Measurements from ENCODE around the gene FOXRED2.
A peak's percentile ranks its signal among the peaks of the same experiment; 100 is the strongest.

The FOXRED2 gene

DNA sequence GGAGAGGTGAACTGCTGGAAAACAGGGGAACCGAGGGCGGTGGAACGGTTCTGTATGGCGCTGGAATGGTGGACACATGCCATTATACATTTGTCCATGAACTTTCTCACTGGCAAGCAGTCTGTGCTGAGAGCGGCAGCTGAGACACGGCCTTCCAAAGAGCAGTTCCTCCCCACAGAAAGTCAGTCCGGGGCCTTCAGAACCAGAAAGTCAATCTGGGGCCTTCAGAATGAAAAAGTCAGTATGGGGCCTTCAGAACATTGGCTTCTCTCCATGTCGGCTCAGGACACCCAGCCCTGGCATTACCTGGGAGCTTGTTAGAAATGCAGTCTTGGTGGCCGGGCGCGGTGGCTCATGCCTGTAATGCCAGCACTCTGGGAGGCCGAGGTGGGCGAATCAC is 34.2 kb downstream of the FOXRED2 start:
- H3K27ac ChIP-seq = peak overlapping the region; percentile 69
- no peak overlapping the region for H3K4me3 ChIP-seq (ENCODE audit: low read depth in 1 of 2, low read length in 1 of 2)
- H3K36me3 ChIP-seq = peaks cover 17% of the 10 kb centered on the region
- H3K9me3 ChIP-seq = no peaks in the 10 kb centered on the region
- peaks cover 32 to 37% of the 10 kb centered on the region in 2 experiments for H3K4me1 ChIP-seq (ENCODE audit: control insufficient read depth in 1 of 2, insufficient read depth in 1 of 2, low read depth in 1 of 2, low read length in 1 of 2)
- TF ChIP-seq CTCF (IDR thresholded peaks at IDR 0.05) = no peak
- H3K27me3 ChIP-seq = no peaks in the 10 kb centered on the region

DNA sequence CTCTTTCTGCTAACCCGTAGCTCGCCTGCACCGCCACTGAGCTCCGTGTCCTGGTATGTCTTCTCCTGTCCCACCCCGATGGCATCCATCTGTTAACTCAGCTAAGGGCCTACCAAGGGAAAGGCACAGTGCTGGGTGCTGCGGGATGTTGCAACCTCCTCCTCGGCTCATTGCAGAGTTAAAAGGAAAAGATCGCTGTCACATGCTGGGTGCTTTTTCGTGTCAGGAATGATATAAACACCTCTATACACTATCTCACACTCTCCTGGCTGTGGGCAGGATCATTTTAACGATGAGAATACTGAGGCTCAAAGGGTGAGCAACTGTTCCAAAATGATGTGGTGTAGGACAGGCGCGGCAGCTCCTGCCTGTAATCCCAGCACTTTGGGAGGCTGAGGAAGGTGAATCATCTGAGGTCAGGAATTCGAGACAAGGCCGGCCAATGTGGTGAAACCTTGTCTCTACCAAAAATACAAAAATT is 35.5 kb downstream of the FOXRED2 start:
- Histone ChIP-seq H3K36me3 (peaks cover 13% of the 10 kb centered on the region), H3K4me1 (ENCODE audit: control insufficient read depth in 1 of 2, insufficient read depth in 1 of 2, low read depth in 1 of 2, low read length in 1 of 2) (peaks cover 37 to 41% of the 10 kb centered on the region in 2 experiments), H3K27ac (no peak overlapping the region), H3K4me3 (ENCODE audit: low read depth in 1 of 2, low read length in 1 of 2) (no peak overlapping the region), H3K9me3 (no peaks in the 10 kb centered on the region), H3K27me3 (no peaks in the 10 kb centered on the region)
- TF ChIP-seq CTCF (IDR thresholded peaks at IDR 0.05) = no peak

GRCh38 chr22:36470994-36471331 is 35.9 kb downstream of the FOXRED2 start:
- Histone ChIP-seq H3K27me3 (no peaks in the 10 kb centered on the region), H3K9me3 (no peaks in the 10 kb centered on the region), H3K36me3 (peaks cover 9% of the 10 kb centered on the region), H3K4me3 (ENCODE audit: low read depth in 1 of 2, low read length in 1 of 2) (no peak overlapping the region), H3K27ac (peak overlapping the region; percentile 25), H3K4me1 (ENCODE audit: control insufficient read depth in 1 of 2, insufficient read depth in 1 of 2, low read depth in 1 of 2, low read length in 1 of 2) (peaks cover 40 to 45% of the 10 kb centered on the region in 2 experiments)
- no peak for TF ChIP-seq CTCF (IDR thresholded peaks at IDR 0.05)

DNA sequence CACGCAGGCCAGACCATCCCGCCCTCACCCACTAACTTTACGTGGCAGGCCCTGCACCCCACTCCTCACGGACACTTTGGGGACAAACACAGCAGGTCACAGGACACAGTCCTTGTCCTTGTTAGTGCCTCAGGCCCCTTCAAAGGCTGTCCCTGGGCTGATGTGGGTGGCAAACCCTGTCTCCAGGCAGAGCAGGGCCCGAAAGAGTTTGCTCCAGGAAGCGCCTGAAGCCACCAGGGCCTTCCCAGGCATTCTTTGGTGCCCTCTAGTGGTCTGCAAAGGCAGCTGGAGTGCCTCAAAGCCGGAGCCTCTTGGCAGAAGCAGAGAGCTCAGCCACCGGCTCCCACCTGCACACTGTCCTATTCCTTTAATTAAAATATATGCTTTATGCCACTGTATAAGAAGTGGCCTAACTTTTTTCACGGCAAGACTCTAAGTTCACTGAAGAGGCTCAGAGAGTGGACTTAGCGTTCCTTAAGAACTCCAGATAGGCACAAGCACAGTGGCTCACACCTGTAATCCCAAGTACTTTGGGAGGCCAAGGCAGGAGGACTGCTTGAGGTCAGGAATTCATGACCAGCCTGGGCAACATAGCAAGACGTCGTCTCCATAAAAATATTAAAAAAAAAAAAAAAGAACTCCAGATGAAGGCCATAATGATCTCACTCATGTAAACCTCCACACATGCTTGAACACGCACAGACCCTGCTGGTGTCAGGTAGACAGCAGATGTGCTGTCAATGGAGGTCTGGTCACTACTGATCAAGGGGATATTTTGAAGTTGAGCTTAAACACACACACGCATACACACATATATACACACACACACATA is 36.5 kb downstream of the FOXRED2 start:
- Histone ChIP-seq H3K27me3 (no peaks in the 10 kb centered on the region), H3K9me3 (no peaks in the 10 kb centered on the region), H3K27ac (peak overlapping the region; percentile 57), H3K36me3 (peaks cover 3% of the 10 kb centered on the region), H3K4me3 (ENCODE audit: low read depth in 1 of 2, low read length in 1 of 2) (no peak overlapping the region), H3K4me1 (ENCODE audit: control insufficient read depth in 1 of 2, insufficient read depth in 1 of 2, low read depth in 1 of 2, low read length in 1 of 2) (peaks cover 46 to 51% of the 10 kb centered on the region in 2 experiments)
- peak; percentile 91 for TF ChIP-seq CTCF (IDR thresholded peaks at IDR 0.05)

DNA sequence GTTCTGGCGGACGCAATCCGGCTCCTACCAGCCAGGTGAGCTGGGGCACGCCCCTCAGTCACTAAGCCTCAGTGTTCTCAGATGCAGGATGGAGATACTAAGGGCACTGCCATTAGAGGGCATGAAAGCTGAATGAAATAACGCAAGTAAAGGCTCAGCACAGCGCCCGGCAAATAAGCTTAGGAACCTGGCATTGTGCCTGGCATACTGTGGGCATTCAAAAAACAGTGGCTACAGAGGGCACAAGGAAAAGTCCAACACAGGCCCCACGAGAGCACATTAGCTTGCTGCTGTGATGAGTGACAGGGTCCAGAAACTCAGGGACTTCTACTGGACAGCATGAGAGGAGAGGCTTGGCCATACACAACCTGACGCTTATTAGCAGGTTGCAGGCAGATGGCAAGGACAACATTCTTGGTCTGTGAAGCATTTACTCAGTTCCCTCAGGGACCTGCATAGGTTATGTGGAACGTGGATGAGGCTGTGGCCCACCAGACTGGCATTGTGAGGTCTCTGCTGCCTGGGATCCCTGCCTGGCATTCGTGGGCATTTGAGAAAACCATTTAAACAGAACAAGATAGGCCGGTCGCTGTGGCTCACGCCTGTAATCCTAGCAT is 37.6 kb downstream of the FOXRED2 start:
- no peak overlapping the region for H3K4me3 ChIP-seq (ENCODE audit: low read depth in 1 of 2, low read length in 1 of 2)

More for the DNA sequence above, 37.6 kb downstream of the FOXRED2 start:
- Histone ChIP-seq H3K27me3 (no peaks in the 10 kb centered on the region), H3K4me1 (ENCODE audit: control insufficient read depth in 1 of 2, insufficient read depth in 1 of 2, low read depth in 1 of 2, low read length in 1 of 2) (peaks cover 46 to 54% of the 10 kb centered on the region in 2 experiments), H3K36me3 (no peaks in the 10 kb centered on the region), H3K9me3 (no peaks in the 10 kb centered on the region), H3K27ac (no peak overlapping the region)
- no peak for TF ChIP-seq CTCF (IDR thresholded peaks at IDR 0.05)
